HG02970 (cell line): ENCODE data around the gene BEND3.
"Not testable (repeated sequence)": the region's sequence is repeated elsewhere in the genome, so short reads cannot be mapped to it uniquely, and the experiment has no call there.

Experiments used
- ATAC-seq: cut with Tn5 transposase; IDR thresholded peaks from one replicate; pipeline ENCODE4 v1.9.1; 2021; ENCODE audit warnings: mild to moderate bottlenecking, moderate library complexity, moderate number of reproducible peaks; ENCODE audit not compliant: unreplicated experiment, low FRiP score

Gene BEND3

DNA sequence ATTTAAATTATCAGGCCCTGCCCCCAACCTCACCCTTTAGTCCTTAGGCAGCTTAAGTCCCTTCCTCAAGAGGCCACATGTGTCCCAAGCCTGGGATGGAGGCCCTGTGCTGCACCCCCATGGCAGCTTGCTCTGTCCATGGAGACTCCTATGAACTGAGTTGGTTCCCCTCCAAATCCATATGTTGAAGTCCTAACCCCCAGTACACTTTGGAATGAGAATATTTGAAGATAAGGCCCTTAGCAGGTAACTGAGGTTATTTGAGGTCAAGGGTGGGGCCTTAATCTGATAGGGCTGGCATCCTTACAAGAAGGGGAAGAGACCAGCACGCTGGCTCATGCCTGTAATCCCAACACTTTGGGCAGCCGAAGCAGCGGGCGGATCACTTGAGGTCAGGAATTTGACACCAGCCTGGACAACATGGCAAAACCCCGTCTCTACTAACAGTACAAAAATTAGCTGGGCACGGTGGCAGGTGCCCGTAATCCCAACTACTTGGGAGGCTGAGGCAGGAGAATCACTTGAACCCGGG is 6.7 kb upstream of the BEND3 start:
- ATAC-seq, result no peak

GRCh38 chr6:107121266-107121665 is 6.0 kb upstream of the BEND3 start:
- ATAC-seq, result no peak

GRCh38 chr6:107120404-107120803 is 5.1 kb upstream of the BEND3 start:
- ATAC-seq, result no peak

- no peak for ATAC-seq
Measured at GRCh38 chr6:107118976-107119375, 3.7 kb upstream of the BEND3 start.

DNA sequence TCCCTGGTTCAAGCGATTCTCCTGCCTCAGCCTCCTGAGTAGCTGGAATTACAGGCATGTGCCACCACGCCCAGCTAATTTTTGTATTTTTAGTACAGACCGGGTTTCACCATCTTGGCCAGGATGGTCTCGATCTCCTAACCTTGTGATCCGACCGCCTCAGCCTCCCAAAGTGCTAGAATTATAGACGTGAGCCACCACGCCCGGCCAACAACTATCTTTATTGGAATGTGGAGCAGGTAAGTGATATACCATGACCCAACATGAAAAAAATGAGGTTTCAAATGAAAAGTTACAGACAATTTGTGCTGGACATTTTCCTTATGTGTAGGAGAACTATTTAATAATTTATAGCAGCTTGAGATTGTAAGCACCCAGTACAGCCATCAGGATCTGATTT is 3.2 kb upstream of the BEND3 start:
- not testable (repeated sequence) for ATAC-seq

DNA sequence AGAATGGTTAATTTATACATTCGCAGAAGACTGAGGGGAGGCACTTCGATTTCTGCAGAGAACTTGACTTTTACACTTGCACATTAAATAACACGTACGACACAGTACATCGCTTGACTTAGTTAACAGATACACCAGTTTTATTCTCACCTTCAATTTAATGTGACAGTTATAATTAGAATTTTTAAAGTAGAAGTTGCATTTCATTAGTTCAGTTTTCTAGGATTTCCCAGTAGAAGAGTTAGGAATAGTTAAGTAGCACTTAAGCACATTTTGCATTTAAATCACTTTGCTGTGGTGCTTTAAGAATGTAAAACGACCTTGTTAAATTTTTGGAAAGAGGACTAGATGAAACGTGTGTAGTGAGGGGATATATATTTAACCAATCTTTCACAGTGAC is 1.6 kb upstream of the BEND3 start:
- no peak for ATAC-seq

DNA sequence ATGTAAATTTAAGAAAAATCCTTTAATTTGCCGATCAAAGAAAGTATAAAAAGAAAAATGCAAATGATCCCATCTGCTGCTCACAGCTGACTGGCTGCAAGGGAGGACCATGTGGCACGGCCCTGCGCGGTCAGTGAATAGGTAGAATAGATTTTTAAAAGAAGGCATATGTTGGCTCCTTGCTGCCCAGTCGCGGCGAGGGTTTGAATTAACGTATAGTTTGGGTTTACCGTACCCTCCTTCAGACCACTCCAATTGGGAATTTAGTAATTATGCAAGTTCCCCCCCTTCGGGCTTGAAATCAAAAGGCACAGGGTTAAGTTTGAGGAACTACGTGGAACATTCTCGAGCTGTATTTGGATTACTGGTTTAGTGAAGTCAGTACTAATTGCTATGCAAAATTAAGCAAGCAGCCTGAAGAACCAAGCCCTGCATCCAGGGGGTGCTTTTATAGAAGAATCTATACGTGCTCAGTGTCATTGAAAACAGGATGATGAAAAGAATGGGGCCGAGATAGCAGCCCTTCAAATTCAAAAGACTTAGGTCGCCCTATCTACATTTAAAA is 1.1 kb upstream of the BEND3 start:
- ATAC-seq, result no peak

- no peak for ATAC-seq
Measured at GRCh38 chr6:107115695-107116327, 496 bp upstream of the BEND3 start.

GRCh38 chr6:107114213-107114925 is 946 bp downstream of the BEND3 start:
- peak; percentile 57 for ATAC-seq

DNA sequence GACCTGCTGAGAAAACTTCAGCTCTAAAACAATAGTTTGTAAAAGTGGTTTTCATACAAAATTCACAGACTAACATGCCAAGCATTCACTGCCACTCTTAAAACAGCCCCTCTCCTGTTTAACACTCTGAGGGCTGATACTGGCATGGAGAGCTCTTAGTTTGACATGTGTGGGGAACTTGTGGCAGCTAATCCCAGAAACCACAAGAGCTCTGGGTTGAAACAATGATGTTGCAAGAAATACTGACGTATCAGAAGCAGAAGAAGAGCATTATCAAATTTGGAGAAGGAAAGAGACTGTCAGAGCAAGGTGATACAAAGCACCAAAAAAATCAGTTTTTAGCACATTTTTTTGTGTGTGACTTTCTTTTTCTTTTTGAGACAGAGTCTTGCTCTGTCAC is 5.1 kb downstream of the BEND3 start:
- no peak for ATAC-seq

DNA sequence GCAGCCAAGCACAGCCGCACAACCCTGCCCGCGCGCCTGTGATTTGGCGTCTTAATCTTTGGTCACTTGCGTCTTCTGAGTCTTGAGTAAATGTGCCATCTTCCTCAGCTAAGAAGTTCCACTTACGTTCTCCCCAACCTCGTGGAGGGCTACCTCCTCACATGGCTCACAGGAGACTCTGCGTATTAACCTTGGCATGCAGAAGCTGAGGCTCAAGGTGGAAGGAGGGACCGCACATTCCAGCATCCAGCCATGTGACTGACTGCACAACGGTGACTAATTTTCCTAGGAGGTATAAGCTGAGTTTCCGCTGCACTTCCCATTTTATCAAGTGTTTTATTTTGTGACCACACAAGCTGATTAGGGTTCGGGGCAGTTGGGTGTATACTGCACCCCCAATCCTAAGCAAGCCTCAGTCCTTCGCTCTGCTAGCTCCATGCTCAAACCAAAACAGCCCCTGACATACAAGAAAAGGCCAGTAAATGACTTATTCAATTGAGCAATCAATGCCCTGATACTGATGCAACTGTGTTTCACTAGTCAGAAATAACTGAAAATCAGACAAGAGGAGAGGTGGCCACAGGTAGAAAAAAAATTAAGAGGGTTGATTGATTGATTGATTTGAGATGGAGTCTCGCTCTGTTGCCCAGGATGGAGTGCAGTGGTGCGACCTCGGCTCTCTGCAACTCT is 7.0 kb downstream of the BEND3 start:
- ATAC-seq, result no peak

- no peak for ATAC-seq
Measured at GRCh38 chr6:107107791-107108190, 7.5 kb downstream of the BEND3 start.

GRCh38 chr6:107106165-107106564 is 9.2 kb downstream of the BEND3 start:
- no peak for ATAC-seq

DNA sequence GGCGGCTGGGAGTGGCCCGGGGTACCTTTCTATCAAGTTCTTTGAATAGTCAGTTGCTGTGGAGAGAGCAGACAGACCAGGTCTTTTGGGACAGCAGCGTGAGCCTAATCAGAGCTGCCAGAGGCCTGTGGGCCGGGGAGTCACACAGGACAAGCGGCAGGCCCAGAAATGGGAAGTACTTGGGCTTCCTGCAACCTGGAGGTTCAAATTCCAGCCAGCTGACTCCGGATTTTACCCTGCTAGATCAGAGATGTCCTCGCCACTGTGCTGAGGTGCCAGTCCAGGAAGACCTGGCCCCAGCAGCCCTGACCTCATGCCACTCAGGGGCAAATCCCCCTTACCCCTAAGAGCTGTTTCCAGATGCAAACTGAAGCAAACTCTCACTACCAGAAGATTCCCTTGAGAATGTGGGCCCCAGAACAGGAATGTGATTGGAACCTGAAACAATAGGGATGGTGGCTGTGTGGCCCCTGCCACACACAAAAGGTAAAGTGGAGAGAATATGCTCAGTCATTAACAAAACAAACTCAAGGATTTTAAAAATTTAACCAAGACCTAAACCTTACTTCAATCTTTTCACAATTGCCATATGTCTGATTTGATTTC is 9.7 kb downstream of the BEND3 start:
- ATAC-seq, result no peak

GRCh38 chr6:107103082-107103481 is 12.2 kb downstream of the BEND3 start:
- ATAC-seq, result no peak

DNA sequence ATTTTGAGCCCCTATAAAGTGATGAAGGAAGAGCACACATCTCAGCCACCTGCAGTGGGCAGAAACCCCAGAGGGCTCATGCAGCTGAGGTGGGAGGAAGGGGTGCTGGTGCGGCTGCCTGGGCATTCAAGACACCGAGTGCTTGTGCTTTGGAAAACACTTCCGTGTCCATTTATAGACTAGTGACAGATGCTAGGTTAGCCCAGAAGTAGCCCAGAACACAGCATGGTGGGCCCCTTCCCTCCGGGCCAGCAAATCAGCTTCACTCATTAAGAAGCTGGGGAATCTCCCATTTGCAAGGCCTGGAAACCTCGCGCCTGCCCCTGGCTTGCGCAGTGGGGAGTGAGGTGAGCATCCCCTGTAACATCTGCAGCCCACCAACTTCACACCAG is 12.9 kb downstream of the BEND3 start:
- no peak for ATAC-seq

DNA sequence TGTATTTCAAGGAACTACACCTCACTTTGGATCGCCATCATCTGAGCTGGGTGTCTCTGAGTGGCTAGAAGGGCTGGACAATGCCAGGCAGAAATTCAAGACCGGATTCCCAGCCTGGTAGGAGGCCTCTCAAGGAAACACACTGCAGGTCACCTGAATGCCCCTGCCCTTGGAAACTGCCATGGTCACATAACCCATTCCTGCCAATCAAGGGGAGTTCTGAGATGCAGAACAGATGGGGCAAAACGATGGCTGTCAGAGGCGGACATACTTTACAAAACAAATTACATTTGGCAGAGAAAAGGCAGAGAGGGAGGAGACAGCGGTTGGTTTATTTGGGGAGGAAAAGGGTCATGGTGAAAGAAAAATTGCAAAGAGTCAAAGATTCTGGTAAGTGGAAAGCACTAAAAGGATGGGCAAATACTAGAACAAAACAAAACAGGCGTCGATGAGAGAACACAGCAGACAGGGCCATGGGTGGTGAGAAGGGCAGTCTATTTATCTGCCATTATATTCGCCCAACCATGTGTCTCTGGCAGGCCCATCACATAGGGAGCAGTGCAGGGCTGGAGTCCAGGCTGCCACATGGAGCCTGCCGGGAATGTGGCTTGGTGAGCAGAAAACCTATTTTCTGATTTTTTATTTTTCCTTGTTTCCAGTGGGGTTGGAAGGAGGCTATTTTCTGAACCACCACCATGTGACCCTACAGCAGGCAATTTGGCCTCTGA is 13.5 kb downstream of the BEND3 start:
- ATAC-seq, result no peak

DNA sequence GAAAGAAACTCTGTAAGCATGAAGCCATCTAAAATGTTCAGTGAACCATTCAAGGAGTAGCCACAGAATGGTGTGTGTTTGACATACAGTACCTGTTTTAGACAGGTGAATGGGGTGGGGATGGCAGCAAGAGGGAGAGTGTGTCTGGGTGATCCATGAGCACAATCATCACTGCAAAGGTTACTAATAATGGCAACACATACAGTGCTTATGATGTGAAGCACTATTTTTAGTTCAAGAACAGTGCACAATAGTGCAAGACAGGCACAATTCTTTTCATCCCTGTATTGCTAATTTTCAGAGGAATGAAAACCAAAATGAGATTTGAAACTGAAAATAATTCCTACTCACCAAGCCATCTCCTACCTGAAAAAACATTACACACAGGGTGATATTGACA is 14.1 kb downstream of the BEND3 start:
- no peak for ATAC-seq

DNA sequence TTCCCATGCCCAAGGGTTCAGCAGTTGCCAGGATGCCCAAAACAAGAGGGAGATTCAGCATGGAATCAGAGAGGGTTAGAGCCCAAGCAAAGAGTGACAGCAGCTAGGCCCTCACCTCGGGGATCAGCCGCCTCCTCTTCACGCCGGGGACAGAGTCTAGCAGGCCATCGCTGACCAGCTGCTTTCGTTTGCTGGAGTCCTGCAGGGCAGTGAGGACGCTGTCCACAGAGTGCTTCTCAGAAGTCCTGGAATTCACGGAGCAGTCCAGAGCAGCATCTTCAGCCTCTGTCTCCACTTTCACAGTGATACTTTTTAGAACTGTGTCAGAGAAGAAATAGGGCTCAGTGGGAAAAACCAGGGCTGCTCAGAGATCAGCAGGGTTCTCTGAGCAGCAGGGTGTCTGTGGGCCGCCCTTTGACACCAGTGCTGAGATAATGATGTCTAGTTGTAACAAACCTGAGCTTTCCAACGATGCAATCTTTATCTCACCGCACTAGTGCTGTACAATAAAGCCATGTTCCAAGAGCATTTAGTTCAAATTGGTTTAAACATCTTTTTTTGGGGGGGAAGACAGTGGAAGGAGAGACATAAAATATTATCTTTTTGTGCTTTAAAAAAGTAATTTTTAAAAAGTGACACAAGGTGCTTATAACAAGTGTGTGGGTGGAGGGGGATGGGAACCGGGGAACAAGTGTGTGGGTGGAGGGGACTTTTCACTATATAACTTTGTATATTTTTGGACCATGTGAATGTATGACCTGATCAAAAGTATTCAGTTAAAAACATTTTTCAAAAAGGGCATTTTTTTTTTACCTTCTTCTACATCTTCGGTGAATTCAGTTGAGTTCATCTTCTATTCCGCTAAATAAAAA is 16.6 kb downstream of the BEND3 start:
- ATAC-seq, result no peak
